GM18868 (cell line): ENCODE results near the gene TMPRSS11A.

Source experiments
- ATAC-seq: cut with Tn5 transposase; IDR thresholded peaks from one replicate; pipeline ENCODE4 v1.9.1; 2021; ENCODE audit warnings: mild to moderate bottlenecking, moderate library complexity; ENCODE audit not compliant: unreplicated experiment

The TMPRSS11A gene, protein sequence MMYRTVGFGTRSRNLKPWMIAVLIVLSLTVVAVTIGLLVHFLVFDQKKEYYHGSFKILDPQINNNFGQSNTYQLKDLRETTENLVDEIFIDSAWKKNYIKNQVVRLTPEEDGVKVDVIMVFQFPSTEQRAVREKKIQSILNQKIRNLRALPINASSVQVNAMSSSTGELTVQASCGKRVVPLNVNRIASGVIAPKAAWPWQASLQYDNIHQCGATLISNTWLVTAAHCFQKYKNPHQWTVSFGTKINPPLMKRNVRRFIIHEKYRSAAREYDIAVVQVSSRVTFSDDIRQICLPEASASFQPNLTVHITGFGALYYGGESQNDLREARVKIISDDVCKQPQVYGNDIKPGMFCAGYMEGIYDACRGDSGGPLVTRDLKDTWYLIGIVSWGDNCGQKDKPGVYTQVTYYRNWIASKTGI

DNA sequence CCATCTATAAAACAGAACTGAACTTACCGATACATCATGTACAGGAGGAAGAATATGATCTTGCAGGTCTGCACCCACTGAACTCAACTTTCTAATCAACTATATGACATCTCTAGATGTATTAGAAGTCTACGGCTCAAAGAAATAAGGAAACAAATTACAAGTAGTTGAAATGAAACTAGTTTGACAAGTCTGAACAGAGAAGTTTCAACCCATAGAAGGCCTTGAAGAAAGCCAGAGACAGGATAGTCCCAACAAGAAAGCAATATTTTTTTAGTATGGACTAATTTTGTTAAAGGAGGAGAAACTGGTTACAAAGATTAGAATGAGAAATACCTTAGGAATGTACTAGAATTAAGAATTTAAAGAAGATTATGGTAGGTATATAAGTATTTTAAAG, at the start of gene TMPRSS11A:
TMPRSS11A (minus strand) TSS at position 138 of the 400 bp plus-strand sequence; CDS start at position 38, 100 bp downstream.
- no peak for ATAC-seq

DNA sequence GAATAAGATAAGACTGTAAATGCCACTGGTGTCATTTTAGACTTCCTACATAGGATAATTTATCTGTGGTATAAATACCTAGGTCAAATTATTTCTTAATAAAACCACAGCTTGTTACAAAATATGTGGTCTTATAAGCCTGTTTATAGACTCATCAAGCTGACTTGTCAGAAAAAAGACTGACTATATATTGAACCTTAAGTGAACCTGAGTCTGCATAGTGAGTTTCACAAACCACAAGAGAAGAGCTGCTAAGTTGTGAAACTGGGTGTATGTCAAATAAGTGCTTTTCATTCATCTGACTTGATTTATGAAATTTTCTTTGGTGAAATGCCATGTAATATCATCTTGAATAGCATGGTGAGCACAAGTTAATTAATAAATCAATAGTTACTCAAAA, 48.4 kb upstream of the TMPRSS11A start:
- no peak for ATAC-seq

DNA sequence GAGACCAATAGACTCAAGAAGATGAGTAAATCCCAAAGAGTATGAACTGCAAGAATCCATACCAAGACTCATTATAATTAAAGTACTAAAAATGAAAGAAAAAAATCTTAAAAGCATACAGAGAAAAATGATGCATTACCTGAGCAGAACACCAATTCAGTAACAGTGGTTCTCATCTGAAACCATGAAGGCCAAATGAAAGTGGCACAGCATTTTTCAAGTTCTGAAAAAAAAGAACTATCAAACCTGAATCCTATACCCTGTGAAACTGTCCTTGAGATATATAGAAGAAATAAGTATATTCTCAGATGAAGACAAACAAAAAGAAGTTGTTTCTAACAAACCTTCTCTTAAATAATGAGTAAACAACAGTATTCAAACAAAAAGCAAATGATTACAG, 39.6 kb upstream of the TMPRSS11A start:
- no peak for ATAC-seq

DNA sequence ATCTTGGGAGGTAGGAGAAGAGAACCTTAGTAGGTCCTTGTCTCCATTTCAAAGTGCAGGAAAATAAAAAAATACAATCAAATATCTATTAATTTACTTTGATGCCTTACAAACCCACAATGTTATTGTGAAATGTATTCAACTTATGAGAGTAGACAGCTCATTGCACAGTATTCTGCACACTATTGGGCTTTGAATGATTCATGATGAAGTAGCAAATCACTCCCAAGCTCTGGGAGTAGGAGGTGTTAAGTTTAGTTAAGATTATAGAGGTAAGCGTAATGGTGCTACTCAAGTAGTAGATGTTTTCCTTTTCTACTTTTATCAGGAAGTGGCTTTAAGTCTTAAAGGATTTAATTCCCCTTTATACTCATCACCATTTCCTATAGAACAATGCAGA, 32.8 kb upstream of the TMPRSS11A start:
- ATAC-seq = no peak

DNA sequence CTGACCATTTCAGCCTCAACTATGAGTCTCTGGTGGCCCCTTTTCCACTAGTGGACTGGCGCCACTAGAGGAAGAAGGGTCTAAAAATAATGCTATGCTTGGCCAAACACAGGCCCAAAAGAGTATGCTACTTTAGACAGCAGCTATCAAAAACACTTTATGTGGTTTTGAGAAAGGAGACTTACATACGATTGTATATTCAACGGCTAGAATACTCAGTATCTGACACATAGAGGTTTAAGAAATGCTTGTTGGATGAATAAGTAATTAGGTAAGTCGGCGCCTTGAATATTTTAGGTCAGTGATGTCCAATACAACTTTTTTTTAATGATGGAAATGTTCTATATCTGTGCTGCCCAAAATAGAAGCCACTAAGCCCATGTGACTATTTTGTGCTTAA, 25.7 kb upstream of the TMPRSS11A start:
- no peak for ATAC-seq

DNA sequence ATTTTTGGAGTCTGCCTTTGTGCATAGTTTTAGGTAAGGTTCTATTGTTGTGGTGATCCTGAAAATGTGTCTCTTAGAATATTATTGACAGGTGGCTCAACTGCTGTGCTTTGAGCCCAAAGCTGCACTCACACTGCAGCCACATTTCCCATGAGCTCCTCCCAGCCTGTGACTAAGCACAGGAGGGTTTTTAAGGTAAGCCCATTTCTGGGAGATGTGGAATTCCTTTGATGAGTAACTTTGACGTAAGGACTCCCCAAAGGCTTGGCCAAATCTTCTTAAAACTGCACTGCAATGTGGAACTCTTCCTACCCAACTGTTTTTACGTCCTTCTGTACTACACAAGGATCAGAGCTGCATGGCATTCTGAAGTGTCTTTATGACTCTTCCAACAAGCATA, 20.0 kb upstream of the TMPRSS11A start:
- ATAC-seq = no peak

DNA sequence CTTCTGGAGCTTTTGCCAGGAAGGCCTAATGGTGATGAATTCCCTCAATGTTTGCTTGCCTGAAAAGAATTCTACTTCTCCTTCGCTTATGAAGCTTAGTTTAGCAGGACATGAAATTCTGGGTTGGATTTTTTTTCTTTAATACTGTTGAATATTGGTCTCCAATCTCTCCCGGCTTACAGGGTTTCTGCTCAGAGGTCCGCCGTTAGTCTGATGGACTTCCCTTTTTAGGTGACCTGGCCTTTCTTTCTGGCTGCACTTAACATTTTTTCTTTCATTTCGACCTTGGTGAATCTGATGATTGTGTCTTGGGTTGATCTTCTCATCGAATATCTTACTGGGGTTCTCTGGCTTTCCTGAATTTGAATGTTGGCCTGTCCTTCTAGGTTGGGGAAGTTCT, 17.2 kb upstream of the TMPRSS11A start:
- ATAC-seq = no peak

DNA sequence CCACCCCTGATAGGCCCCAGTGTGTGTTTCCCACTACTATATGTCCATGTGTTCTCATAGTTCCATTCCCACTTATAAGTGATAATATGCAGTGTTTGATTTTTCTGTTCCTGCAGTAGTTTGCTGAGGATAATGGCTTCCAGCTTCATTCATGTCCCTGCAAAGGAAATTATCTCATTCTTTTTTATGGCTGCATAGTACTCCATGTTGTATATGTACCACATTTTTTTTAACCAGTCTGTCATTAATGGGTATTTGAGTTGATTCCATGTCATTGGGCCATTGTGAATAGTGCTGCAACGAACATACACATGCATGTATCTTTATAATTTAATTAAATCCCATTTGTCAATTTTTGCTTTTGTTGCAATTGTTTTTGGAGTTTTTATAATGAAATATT, 10.3 kb upstream of the TMPRSS11A start:
- ATAC-seq = no peak

DNA sequence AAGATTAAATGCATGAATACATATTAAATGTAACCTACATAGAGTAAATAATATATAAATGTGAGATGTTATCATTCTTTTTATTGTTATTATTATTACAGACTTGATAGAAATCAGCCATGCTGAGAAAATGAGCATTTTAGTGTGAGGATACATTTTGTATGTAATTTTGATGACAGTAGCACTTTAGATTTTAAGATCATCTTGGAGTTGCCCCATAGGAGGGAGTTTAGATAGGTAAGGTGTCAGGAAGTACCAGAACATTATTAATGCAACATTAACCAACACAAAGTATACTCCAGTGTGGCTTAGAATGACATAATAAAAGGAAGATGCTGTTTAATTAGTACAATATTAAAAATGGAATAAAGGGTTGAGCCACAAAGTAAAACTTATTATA, 8.4 kb downstream of the TMPRSS11A start:
- ATAC-seq = no peak

DNA sequence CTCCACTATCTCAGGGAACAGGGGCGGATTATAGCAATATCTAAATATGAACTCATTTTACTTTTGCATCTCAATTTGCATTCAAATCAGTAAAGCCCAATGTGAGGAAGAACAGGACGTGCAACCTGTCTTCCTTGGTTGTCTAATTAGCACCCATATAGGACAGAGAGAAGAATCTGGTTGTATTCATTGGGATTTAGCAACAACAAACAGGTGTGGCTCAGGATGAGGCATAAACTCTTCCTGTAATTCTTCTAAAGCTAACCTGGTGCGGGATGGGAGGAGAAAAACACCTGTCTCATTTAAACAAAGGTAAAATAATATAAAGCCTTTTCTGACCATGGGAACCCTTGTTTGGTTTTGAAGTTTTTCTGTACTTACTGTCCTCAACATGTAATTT, 22.2 kb downstream of the TMPRSS11A start:
- no peak for ATAC-seq

DNA sequence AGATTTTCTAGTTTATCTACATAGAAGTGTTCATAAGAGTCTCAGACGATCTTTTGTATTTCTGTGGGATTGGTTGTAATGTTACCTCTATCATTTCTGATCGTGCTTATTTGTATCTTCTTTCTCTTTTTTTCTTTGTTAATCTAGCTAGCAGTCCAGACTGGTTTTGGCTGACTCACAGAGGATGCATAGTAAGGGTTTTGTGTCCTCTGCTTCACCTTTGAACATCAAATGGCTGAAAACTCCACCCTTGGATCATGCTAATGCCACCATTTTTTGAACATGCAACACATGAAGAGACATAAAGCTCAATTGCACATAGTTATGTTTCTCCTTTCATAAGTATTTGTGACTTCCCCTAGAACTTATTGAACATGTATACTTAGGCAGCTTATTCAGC, 22.8 kb downstream of the TMPRSS11A start:
- no peak for ATAC-seq

DNA sequence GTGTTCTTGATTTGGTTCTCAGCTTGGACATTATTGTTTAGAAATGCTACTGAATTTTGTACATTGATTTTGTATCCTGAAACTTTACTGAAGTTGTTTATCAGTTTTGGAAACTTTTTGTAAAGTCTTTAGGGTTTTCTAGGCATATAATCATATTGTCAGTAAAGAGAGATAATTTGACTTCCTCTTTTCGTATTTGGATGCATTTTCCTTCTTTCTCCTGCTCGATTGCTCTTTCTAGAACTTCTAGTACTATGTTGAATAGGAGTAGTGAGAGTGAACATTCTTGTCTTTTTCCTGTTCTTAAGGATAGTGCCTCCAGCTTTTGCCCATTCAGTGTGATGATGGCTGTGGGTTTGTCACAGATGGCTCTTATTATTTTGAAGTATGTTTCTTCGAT, 24.1 kb downstream of the TMPRSS11A start:
- ATAC-seq = no peak

DNA sequence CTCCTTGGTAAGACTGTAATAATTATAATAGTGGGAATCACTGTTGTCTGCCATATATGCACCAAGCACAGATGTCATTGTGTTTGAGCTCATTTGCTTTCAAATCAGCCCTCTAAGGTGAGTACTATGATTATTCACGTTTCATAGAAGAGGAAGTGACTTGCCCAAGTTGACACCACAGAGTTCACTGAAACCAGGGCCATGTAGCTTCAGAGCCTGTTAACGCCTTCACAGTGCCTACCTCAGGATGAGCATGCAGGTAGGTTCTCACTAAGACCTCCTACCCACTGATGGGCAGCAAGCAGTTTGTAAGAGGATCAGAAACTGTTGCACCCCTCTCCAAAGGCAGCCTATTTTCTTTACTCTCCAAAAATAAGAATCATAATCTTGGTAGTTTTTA, 27.4 kb downstream of the TMPRSS11A start:
- ATAC-seq = no peak

DNA sequence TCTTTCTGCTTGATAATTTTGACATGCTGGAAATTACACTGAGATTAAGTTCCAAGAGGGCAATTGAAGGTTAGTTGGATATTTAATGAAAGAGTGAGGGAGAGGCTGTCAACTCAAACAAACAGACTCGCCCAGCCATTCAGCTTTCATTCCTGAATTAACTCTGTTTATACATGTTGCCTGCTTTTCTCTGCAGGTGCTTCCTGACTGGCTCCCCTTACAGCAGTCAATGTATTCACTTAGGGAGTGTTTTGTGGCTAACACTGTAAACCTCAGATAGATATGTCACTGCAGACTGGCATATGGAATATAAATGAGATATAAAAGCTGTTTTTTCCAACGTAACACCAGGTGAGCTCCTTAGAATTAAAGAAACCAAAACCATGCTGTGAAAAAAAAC, 28.7 kb downstream of the TMPRSS11A start:
- no peak for ATAC-seq

DNA sequence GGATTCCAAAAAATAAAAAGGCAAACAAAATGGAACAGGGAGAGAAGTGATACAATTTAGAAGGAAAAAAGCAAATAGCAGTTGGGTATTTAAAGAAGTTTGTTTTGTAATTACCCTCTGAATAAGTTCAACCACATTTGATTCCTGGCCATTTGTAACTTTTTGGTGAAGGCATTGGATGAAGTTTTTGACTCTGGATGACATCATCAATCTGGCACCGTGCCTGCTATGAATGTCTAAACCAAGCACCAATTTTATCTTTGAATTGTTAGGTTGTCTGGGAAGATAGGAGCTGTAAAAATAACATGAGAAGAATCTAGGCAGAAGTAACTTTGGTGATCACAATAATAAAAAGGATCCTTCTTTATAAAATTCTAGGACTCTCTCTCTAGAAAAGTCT, 29.5 kb downstream of the TMPRSS11A start:
- no peak for ATAC-seq

DNA sequence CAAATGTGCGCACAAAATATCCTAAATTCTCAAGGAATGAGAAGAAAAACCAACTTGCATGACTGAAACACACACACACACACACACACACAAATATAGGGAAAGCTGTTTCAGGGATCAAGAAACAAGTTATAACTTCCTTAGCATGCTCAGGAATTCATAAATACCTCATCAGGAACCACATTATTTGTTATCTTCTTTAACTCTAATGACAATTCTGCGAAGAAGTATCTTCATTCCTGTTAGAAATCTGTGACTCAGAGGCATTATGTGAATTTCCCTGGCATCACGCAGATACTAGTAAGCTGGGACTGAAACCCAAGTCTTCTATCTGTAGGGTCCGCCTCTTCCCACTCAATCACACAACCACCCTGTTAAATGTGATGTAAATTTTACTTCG, 30.3 kb downstream of the TMPRSS11A start:
- no peak for ATAC-seq

DNA sequence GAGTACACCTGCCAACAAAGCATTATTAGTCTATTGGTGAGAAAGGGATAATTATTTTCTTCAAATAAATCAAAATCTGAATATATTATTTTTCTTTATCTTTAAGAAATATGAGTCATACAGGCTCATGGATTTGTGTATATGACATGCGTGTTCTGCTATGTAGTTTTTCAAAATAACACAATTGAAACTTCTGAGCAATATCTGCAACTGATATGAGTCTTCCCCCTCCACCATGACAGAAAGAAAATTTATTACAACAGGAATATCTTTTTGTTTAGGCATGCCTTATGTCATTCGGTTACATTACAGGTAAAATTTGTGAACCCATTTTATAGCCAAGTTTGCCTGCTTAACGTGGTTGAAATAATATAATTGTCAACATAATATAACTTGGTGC, 32.0 kb downstream of the TMPRSS11A start:
- no peak for ATAC-seq

DNA sequence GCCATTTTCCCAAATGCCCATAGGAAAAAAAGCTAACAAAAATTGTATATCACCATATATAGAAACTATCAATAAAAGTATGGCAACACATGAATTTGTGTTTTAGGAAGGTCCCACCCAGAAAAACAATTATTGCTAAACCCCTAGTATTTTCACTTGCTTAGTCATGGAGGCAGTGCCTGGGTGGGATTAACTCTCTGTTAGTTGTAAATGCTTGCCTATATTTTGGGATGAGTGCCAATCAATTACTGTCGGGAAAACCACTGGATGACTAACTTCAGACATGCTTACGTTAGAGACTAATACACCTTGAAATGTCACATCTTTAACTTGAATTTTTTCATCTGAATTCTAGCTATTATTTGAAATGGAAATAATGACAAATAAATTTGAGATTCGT, 33.9 kb downstream of the TMPRSS11A start:
- ATAC-seq = no peak

DNA sequence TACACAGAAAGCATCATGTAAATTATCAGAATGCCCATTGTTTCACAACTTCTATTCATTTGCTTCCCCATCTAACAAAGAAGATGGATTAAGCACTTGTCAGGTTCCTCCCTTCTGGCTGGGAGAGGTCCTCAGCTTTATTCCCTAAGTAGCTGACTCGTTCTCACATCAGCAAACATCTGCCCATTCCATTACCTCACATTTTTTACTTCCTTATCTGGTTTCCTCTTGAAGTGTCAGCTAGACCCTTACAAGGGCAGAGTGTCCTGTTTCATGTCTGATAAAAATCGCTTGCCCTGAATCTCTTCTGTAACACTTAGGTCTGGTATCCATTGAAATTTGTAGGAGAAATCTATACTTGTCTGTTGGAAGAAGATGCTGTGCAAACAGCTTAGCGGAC, 34.7 kb downstream of the TMPRSS11A start:
- no peak for ATAC-seq

DNA sequence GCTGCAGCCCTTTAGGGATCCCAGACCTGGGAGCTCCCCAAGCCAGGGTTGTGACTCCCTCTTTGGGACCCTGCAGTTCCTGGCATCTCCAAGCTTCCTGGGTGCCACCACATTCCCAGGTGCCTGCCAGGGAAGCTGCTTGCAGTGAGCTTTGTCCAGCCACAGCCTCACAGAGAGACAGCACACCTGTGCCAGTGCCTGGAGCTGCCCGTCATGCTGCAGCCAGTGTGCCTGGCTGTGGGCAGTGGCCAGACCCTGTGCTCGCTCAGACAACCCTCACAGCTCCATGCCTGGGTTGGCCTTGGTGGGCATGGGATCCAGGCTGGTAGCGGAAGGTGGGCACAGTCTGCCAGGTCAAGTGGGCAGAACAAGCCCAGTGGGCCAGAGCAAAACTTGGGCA, 36.0 kb downstream of the TMPRSS11A start:
- ATAC-seq = no peak

DNA sequence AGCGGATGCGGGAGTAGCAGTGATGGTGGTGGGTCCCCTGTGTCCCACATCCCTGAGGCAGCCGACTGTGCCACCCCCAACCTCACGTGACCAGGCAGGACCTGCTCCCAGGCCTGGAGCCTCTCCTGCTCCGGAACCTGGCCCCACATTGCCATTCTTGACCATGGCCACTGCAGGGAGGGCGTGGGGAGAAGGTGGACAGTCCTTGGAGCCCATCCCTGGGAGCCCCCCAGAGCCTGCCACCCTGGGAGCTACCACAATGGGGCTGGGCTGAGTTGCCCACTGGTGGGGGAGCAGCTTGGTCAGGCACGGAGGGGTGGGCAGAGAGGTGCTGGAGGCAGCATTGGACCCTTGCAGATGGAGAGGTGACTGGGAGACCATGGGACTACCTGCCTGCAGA, 36.8 kb downstream of the TMPRSS11A start:
- ATAC-seq = no peak

DNA sequence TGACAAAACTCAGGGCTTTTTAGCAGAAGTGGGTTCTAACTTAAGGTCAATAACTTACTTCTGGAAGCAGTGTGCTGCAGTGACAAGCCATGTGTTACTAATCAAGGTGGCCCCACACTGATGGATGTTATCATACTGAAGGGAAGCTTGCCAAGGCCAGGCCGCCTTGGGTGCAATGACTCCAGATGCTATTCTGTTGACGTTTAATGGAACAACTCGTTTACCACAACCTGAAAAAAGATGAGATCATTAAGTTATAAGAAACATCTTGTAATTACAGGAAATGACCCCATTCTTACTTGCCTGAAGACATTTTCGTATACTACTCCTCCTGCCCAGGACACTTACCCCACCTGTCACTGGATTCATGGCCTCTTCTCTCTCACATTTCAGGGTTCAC, 40.6 kb downstream of the TMPRSS11A start:
- no peak for ATAC-seq

DNA sequence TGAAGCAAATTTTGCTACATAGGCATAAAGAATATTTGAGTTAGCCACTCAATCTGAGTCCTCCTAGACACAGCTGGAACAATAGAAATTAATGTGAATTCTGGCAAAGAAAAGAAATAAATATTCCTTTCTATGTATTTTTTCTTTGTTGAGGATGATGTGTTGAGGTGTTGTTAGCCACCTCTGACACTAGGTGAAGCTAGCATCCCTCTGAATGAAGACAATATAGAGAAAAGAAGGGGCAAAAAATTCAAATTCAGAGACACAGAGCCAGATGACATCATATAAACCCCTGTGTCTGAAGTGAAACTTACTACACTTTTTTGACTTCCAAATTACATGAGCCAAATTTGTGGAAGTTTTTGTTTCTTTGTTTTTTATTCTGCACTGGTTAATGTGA, 44.9 kb downstream of the TMPRSS11A start:
- no peak for ATAC-seq
